OCI-LY7 (cell line): ENCODE results near the gene CALR3. TPM values are rescaled to one million over a fixed set of nuclear protein-coding genes. Genes with fewer than 3 reads are reported as not detected.

ENCODE experiments used
- BruUV-seq: library from RNA; stranded (reverse); fragments of 400-500 nt; replicated peaks from 2 replicates; lab custom pipeline; 2021; lab: Mats Ljungman, UMichigan
- CTCF ChIA-PET: fragments of 300-600 bp; sonication (Branson Sonifier 250); formaldehyde crosslinking; loops from one replicate; lab custom pipeline; 2022; ENCODE audit warnings: antibody characterized with exemption; ENCODE audit not compliant: unreplicated experiment; lab: Charles Lee
- POLR2A ChIA-PET: fragments of 300-600 bp; sonication (Branson Sonifier 250); formaldehyde crosslinking; loops from one replicate; lab custom pipeline; 2022; ENCODE audit warnings: antibody characterized with exemption; lab: Charles Lee
- DNase-seq: peaks from one replicate; pipeline ENCODE4 v3.0.0-alpha.2; 2015; ENCODE audit warnings: low spot score
- H2AFZ ChIP-seq: fragments of 200-600 bp; sonication (generic), shearing (Covaris generic); 2 replicates; pipeline ENCODE4 v1.6.1; 2014; ENCODE audit warnings: mild to moderate bottlenecking, antibody characterized with exemption, low read length, moderate library complexity
- H3K27ac ChIP-seq: fragments of 200-600 bp; sonication (generic); 2 replicates; pipeline ENCODE4 v1.5.1; 2014; ENCODE audit warnings: mixed run types, low read depth, mild to moderate bottlenecking, moderate library complexity, low read length, inconsistent platforms; ENCODE audit not compliant: poor library complexity, severe bottlenecking
- H3K36me3 ChIP-seq: fragments of 200-600 bp; sonication (generic); 2 replicates; pipeline ENCODE4 v1.6.1; 2014; ENCODE audit warnings: mild to moderate bottlenecking, antibody characterized with exemption, low read length, moderate library complexity, mixed read lengths; ENCODE audit not compliant: insufficient read depth
- H3K4me1 ChIP-seq: fragments of 200-600 bp; sonication (generic); 2 replicates; pipeline ENCODE4 v1.5.1; 2014; ENCODE audit warnings: mild to moderate bottlenecking, low read length; ENCODE audit not compliant: insufficient read depth, poor library complexity, severe bottlenecking
- H3K4me2 ChIP-seq: fragments of 200-600 bp; sonication (generic); 2 replicates; pipeline ENCODE4 v1.6.1; 2014; ENCODE audit warnings: mild to moderate bottlenecking, low read length
- H3K4me3 ChIP-seq: fragments of 200-600 bp; sonication (generic); 2 replicates; pipeline ENCODE4 v1.5.1; 2014; ENCODE audit warnings: mild to moderate bottlenecking, low read depth, low read length; ENCODE audit not compliant: poor library complexity, severe bottlenecking
- H3K79me2 ChIP-seq: fragments of 200-600 bp; sonication (generic); 2 replicates; pipeline ENCODE4 v1.6.1; 2016; ENCODE audit warnings: low read depth, mild to moderate bottlenecking, low read length, moderate library complexity, mixed read lengths; ENCODE audit not compliant: insufficient read depth
- H3K9me2 ChIP-seq: fragments of 200-600 bp; sonication (generic); 2 replicates; pipeline ENCODE4 v1.6.1; 2016; ENCODE audit warnings: mild to moderate bottlenecking, low read length, mixed read lengths; ENCODE audit not compliant: insufficient read depth
- H3K9me3 ChIP-seq: fragments of 200-600 bp; sonication (generic); 2 replicates; pipeline ENCODE4 v1.6.1; 2014; ENCODE audit warnings: mild to moderate bottlenecking, mixed run types, low read length, mixed read lengths
- H4K20me1 ChIP-seq: fragments of 200-600 bp; sonication (generic); 2 replicates; pipeline ENCODE4 v1.6.1; 2014; ENCODE audit warnings: mild to moderate bottlenecking, antibody characterized with exemption, low read length, moderate library complexity, mixed read lengths; ENCODE audit not compliant: insufficient read depth
- CTCF ChIP-seq: fragments of 200-600 bp; sonication (generic); conservative IDR thresholded peaks from 2 replicates; pipeline ENCODE4 v1.5.1; 2014; ENCODE audit warnings: mild to moderate bottlenecking, antibody characterized with exemption, low read length, moderate library complexity, mixed read lengths
- EZH2phosphoT487 ChIP-seq: fragments of 200-600 bp; sonication (generic); IDR thresholded peaks from 2 replicates; pipeline ENCODE4 v1.6.1; 2018; ENCODE audit warnings: low read depth, borderline replicate concordance, mild to moderate bottlenecking, mixed run types, antibody characterized with exemption, low read length, moderate library complexity, mixed read lengths
- intact Hi-C: fragments of 100-400 bp; cut with micrococcal nuclease; formaldehyde crosslinking; loops from one replicate; pipeline ENCODE4 v1.10.0; 2022; ENCODE audit not compliant: unreplicated experiment
- total RNA-seq, 2 experiments: library from RNA; depleted of rRNA in 1 of 2; stranded (reverse); fragments of >200 nt in 1 of 2; shearing (Covaris generic) in 1 of 2; gene quantifications; 2 replicates each; pipeline ENCODE4 v1.2.3, GENCODE V29; 2014 to 2022

CALR3 gene
- total RNA-seq, 2 experiments from 2014 or later: not detected

- Histone ChIP-seq H4K20me1 (no peaks in the 10 kb centered on the region), H3K9me2 (no peaks in the 10 kb centered on the region), H3K4me3 (peak overlapping the region; percentile 4), H2AFZ (no peak overlapping the region), H3K79me2 (peaks cover 2% of the 10 kb centered on the region; the same call in 1 of the 2 replicates), H3K9me3 (no peaks in the 10 kb centered on the region), H3K27ac (peak overlapping the region; percentile 45), H3K4me1 (peaks cover 48% of the 10 kb centered on the region), H3K4me2 (peak overlapping the region; percentile 36), H3K36me3 (peaks cover 85% of the 10 kb centered on the region)
- CTCF ChIA-PET: no interaction called here
- POLR2A ChIA-PET: interaction anchor here (1.2 kb wide), 1 partner anchor 27 kb away, joined by 3 read pairs; no protein-coding TSS in a partner anchor
- intact Hi-C loops: no loop called here
- BruUV-seq: no TSS peak
- TF ChIP-seq EZH2phosphoT487 (no peak), CTCF (no peak)
- no peak for DNase-seq
These were observed 59.1 kb downstream of the CALR3 start for GRCh38 chr19:16436780-16437332.

GRCh38 chr19:16435999-16436650 is 59.8 kb downstream of the CALR3 start:
- DNase-seq: no peak
- intact Hi-C loops: no loop called here
- Histone ChIP-seq H3K9me3 (no peaks in the 10 kb centered on the region), H3K79me2 (no peaks in the 10 kb centered on the region), H3K4me1 (peaks cover 41% of the 10 kb centered on the region), H4K20me1 (no peaks in the 10 kb centered on the region), H3K36me3 (peaks cover 86% of the 10 kb centered on the region), H2AFZ (no peak overlapping the region), H3K27ac (peak overlapping the region; percentile 45), H3K4me2 (peak overlapping the region; percentile 36), H3K4me3 (no peak overlapping the region), H3K9me2 (no peaks in the 10 kb centered on the region)
- ChIA-PET POLR2A (interaction anchor here (1.2 kb wide), 1 partner anchor 28 kb away, joined by 3 read pairs; no protein-coding TSS in a partner anchor), CTCF (no interaction called here)
- TF ChIP-seq CTCF (no peak), EZH2phosphoT487 (no peak)
- BruUV-seq: TSS peak; percentile 25
